Hepatocyte (in vitro differentiated cells): ENCODE data around the gene NAV1. TPM values are rescaled to one million over a fixed set of nuclear protein-coding genes. Genes with fewer than 3 reads are reported as not detected.
"Not testable (repeated sequence)": the region's sequence is repeated elsewhere in the genome, so short reads cannot be mapped to it uniquely, and the experiment has no call there.

Experiments
- DNase-seq: peaks from one replicate; pipeline ENCODE4 v3.0.0-alpha.2; 2016; ENCODE audit warnings: low spot score
- H2AFZ ChIP-seq: fragments of 200-600 bp; sonication (generic); 2 replicates; pipeline ENCODE4 v1.6.0; 2016; ENCODE audit warnings: antibody characterized with exemption, mild to moderate bottlenecking
- H3K27ac ChIP-seq: fragments of 200-600 bp; sonication (generic); 2 replicates; pipeline ENCODE4 v1.5.1; 2016; ENCODE audit warnings: mild to moderate bottlenecking
- H3K27me3 ChIP-seq: fragments of 200-600 bp; sonication (generic); 2 replicates; pipeline ENCODE4 v1.6.1; 2016
- H3K36me3 ChIP-seq: fragments of 200-600 bp; sonication (generic); replicated peaks from 2 replicates; pipeline ENCODE4 v1.5.1; 2016; ENCODE audit warnings: low read depth; ENCODE audit not compliant: insufficient read depth
- H3K4me1 ChIP-seq: fragments of 200-600 bp; sonication (generic); 2 replicates; pipeline ENCODE4 v1.5.1; 2016; ENCODE audit warnings: mild to moderate bottlenecking, moderate library complexity; ENCODE audit not compliant: insufficient read depth
- H3K4me2 ChIP-seq: fragments of 200-600 bp; sonication (generic); 2 replicates; pipeline ENCODE4 v1.6.0; 2016
- H3K4me3 ChIP-seq: fragments of 200-600 bp; sonication (generic); 2 replicates; pipeline ENCODE4 v1.5.1; 2016; ENCODE audit warnings: mild to moderate bottlenecking
- H3K79me2 ChIP-seq: fragments of 200-600 bp; sonication (generic); 2 replicates; pipeline ENCODE4 v1.6.0; 2017; ENCODE audit warnings: mild to moderate bottlenecking
- H3K9me2 ChIP-seq: fragments of 200-600 bp; sonication (generic); replicated peaks from 2 replicates; pipeline ENCODE4 v1.6.0; 2017; ENCODE audit warnings: mild to moderate bottlenecking; ENCODE audit not compliant: insufficient read depth
- H3K9me3 ChIP-seq: fragments of 200-600 bp; sonication (generic); 2 replicates; pipeline ENCODE4 v1.5.1; 2016; ENCODE audit warnings: low read depth, mild to moderate bottlenecking
- H4K20me1 ChIP-seq: fragments of 200-600 bp; sonication (generic); 2 replicates; pipeline ENCODE4 v1.6.0; 2016; ENCODE audit warnings: mild to moderate bottlenecking; ENCODE audit not compliant: insufficient read depth, poor library complexity, severe bottlenecking
- CTCF ChIP-seq: fragments of 200-600 bp; sonication (generic); IDR thresholded peaks from 2 replicates; pipeline ENCODE4 v1.5.1; 2016; ENCODE audit warnings: antibody characterized with exemption, mild to moderate bottlenecking; ENCODE audit not compliant: poor library complexity
- EZH2 ChIP-seq: fragments of 200-600 bp; sonication (generic); IDR thresholded peaks from 2 replicates; pipeline ENCODE4 v1.6.1; 2016; ENCODE audit warnings: antibody characterized with exemption, mild to moderate bottlenecking, borderline replicate concordance
- EZH2phosphoT487 ChIP-seq: fragments of 200-600 bp; sonication (generic); IDR thresholded peaks from one replicate; pipeline ENCODE4 v1.6.1; 2018; ENCODE audit warnings: antibody characterized with exemption, mild to moderate bottlenecking, low read depth, moderate library complexity; ENCODE audit not compliant: unreplicated experiment, severe bottlenecking
- WGBS: methylation state at CpG from one replicate; pipeline ENCODE4 v1.1.6; 2016; ENCODE audit warnings: low lambda C conversion rate; ENCODE audit errors: missing lambda C conversion rate; 5-methylcytosine and 5-hydroxymethylcytosine counted together
- polyA plus RNA-seq: library from polyadenylated mRNA; unstranded; fragments of >200 nt; fragmentation: Nextera tagmentation; extraction: Ambion mirVana; gene quantifications from 2 replicates; pipeline ENCODE4 v1.2.1, GENCODE V29; 2016
- total RNA-seq: library from RNA; depleted of rRNA; stranded (reverse); fragments of >200 nt; gene quantifications from 2 replicates; pipeline ENCODE4 v1.2.3, GENCODE V29; 2014

The NAV1 gene
- total and polyA plus RNA-seq, 2 experiments from 2014 or later, result 15.2 to 18.3 TPM

GRCh38 chr1:201490708-201491131 is 48.2 kb upstream of the NAV1 start:
- TF ChIP-seq EZH2phosphoT487 (no peak), EZH2 (no peak), CTCF (no peak)
- no peak overlapping the region for H3K4me3 ChIP-seq
- no peaks in the 10 kb centered on the region for H3K79me2 ChIP-seq
- H3K4me1 ChIP-seq, result peaks cover 21% of the 10 kb centered on the region
- no peaks in the 10 kb centered on the region for H3K9me3 ChIP-seq
- H3K4me2 ChIP-seq, result no peak overlapping the region
- 83% methylated on average over 3 of the region's 3 CpGs for WGBS
- H2AFZ ChIP-seq, result no peak overlapping the region
- H3K27me3 ChIP-seq, result no peaks in the 10 kb centered on the region
- H3K27ac ChIP-seq, result no peak overlapping the region
- H3K36me3 ChIP-seq, result no peaks in the 10 kb centered on the region
- no peaks in the 10 kb centered on the region for H4K20me1 ChIP-seq
- H3K9me2 ChIP-seq, result no peaks in the 10 kb centered on the region
- DNase-seq, result no peak

DNA sequence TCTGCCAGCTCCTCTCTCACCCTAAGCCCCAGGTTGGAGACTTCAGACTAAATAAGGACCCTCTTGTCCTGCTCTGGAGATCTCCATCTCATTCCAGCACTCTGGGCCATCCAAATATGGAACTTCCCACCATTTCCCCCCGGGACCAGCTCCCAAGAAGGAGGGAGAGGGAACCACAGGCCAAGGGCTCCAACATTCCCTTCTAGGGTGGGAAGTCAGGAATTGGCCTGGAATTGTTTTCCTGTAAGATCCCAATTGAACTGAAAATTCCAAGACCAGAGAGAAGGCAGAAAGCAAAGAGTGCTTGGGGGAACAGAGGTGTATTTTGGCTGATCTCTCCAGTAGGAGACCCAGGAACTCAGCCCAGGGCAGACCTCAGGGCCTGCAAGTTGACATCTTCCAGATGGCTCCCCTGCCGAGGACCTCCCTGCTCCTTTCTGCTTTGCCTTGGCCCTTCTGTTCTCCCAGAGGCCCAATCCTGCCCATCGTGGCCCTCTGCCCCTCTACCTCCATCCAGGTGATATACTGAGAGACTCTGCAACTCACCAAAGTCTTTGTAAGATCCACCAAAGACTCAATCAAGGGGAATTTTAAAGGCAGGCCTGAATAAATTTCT is 46.9 kb upstream of the NAV1 start:
- 55% methylated on average over 3 of the region's 3 CpGs for WGBS
- Histone ChIP-seq H4K20me1 (no peaks in the 10 kb centered on the region), H3K9me3 (no peaks in the 10 kb centered on the region), H3K4me3 (no peak overlapping the region), H3K27me3 (no peaks in the 10 kb centered on the region), H3K9me2 (no peaks in the 10 kb centered on the region), H3K4me1 (peaks cover 31% of the 10 kb centered on the region), H3K27ac (no peak overlapping the region), H3K79me2 (no peaks in the 10 kb centered on the region), H2AFZ (no peak overlapping the region), H3K36me3 (no peaks in the 10 kb centered on the region), H3K4me2 (no peak overlapping the region)
- TF ChIP-seq CTCF (no peak), EZH2 (no peak), EZH2phosphoT487 (no peak)
- DNase-seq, result no peak

GRCh38 chr1:201493026-201493656 is 45.8 kb upstream of the NAV1 start:
- H2AFZ ChIP-seq, DNase-seq, H3K27me3 ChIP-seq, H3K9me3 ChIP-seq, H3K4me2 ChIP-seq, H3K4me3 ChIP-seq, H4K20me1 ChIP-seq, H3K9me2 ChIP-seq, H3K36me3 ChIP-seq, H3K79me2 ChIP-seq: not testable (repeated sequence)
- 96% methylated on average over 3 of the region's 3 CpGs for WGBS
- Histone ChIP-seq H3K27ac (peak overlapping the region; percentile 72), H3K4me1 (peaks cover 31% of the 10 kb centered on the region)

DNA sequence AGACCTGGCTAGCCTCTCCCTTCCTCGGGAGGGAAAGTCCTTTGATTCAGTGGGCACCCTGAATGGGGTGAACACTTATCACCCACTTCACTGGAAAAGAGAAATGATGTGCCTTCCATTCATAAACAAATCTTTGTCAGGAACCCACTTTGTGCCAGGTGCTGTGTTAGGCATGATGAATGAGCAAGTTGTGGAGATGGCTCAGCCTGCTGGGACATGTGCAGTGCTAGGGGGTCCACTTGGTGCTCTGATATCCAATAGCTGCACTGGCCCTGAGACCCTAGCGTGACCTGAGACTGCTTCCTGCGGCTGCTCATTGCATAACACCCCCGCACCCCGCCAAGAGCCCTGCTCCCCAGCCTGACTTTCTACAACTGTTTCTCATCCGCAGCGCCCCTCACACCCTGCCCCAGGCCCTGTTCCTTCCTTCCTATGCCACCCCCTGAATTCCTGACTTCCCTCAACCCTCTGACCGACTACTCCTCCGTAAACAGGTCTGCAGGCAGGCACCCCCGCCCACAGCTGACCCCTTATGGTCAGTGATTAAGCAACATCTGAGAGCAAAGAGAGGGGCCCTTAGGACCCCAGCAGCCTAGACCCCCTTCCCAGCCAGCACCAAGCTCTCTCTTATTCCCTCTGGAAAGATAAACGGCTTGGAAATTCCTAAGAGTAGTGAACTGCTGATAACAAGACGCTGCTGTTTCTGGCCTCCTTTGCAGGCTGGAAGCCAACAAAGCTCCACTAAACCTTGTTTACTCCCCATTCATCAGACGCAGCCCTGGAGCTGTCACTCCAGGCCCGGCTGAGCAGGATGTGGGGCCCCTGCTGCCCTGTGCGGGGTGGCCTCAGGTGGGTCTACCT is 44.9 kb upstream of the NAV1 start:
- no peaks in the 10 kb centered on the region for H3K36me3 ChIP-seq
- H3K27ac ChIP-seq, result peak overlapping the region; percentile 72
- DNase-seq, result peak; percentile 79
- no peaks in the 10 kb centered on the region for H4K20me1 ChIP-seq
- peak overlapping the region; percentile 55 for H3K4me2 ChIP-seq
- no peaks in the 10 kb centered on the region for H3K27me3 ChIP-seq
- H3K9me2 ChIP-seq, result no peaks in the 10 kb centered on the region
- 27% methylated on average over 15 of the region's 15 CpGs for WGBS
- peaks cover 31% of the 10 kb centered on the region for H3K4me1 ChIP-seq
- H3K4me3 ChIP-seq, result no peak overlapping the region
- H2AFZ ChIP-seq, result no peak overlapping the region
- H3K79me2 ChIP-seq, result no peaks in the 10 kb centered on the region
- TF ChIP-seq EZH2phosphoT487 (no peak), CTCF (no peak), EZH2 (no peak)
- no peaks in the 10 kb centered on the region for H3K9me3 ChIP-seq
